GM12878 (cell line): ENCODE results near the gene ZBTB3. TPM values are rescaled to one million over a fixed set of nuclear protein-coding genes. Genes with fewer than 3 reads are reported as not detected.

Source experiments
- CHD4 ChIP-seq: fragments of 200-600 bp; sonication (generic); IDR thresholded peaks from 2 replicates; pipeline ENCODE4 v1.6.1; 2016; ENCODE audit warnings: mild to moderate bottlenecking
- HCFC1 ChIP-seq: fragments of 150-350 bp; IDR thresholded peaks from 2 replicates; pipeline ENCODE4 v1.6.1; 2014; ENCODE audit warnings: low read length
- IKZF2 ChIP-seq, 2 experiments: fragments of 450-650 bp; IDR thresholded peaks; 2 replicates each; pipeline ENCODE4 v1.6.1; 2017; ENCODE audit warnings: mild to moderate bottlenecking in 2 of 2, moderate library complexity in 2 of 2
- IRF4 ChIP-seq: IDR thresholded peaks from 2 replicates; pipeline ENCODE4 v1.6.1; 2011; ENCODE audit warnings: low read depth, low read length
- JUND ChIP-seq: IDR thresholded peaks from 2 replicates; pipeline ENCODE4 v1.6.1; 2012; ENCODE audit warnings: low read depth, mild to moderate bottlenecking, low read length, improper control_type of control experiment, moderate library complexity
- MTA2 ChIP-seq: fragments of 450-650 bp; IDR thresholded peaks from 2 replicates; pipeline ENCODE4 v1.6.1; 2016; ENCODE audit warnings: low read depth, mild to moderate bottlenecking, moderate library complexity
- NR2C1 ChIP-seq: fragments of 450-650 bp; IDR thresholded peaks from 2 replicates; pipeline ENCODE4 v1.6.1; 2017; ENCODE audit warnings: antibody characterized with exemption, mild to moderate bottlenecking, moderate library complexity
- PAX8 ChIP-seq: fragments of 450-650 bp; IDR thresholded peaks from 2 replicates; pipeline ENCODE4 v1.6.1; 2017; ENCODE audit warnings: mild to moderate bottlenecking, moderate library complexity
- POLR2AphosphoS5 ChIP-seq: IDR thresholded peaks from 2 replicates; pipeline ENCODE4 v1.6.1; 2011; ENCODE audit warnings: mild to moderate bottlenecking, low read length, inconsistent platforms
- RELA ChIP-seq: fragments of 450-650 bp; IDR thresholded peaks from 2 replicates; pipeline ENCODE4 v1.8.0; 2014; ENCODE audit warnings: borderline replicate concordance; ENCODE audit not compliant: partially characterized antibody
- STAT1 ChIP-seq: fragments of 450-650 bp; conservative IDR thresholded peaks from 2 replicates; pipeline ENCODE4 v1.6.1; 2014; ENCODE audit warnings: antibody characterized with exemption, mild to moderate bottlenecking
- ZBED1 ChIP-seq: IDR thresholded peaks from 2 replicates; pipeline ENCODE4 v1.6.1; 2016; ENCODE audit warnings: borderline replicate concordance
- ZNF207 ChIP-seq: fragments of 450-650 bp; IDR thresholded peaks from 2 replicates; pipeline ENCODE4 v1.6.1; 2014; ENCODE audit warnings: antibody characterized with exemption, mild to moderate bottlenecking, borderline replicate concordance
- polyA plus RNA-seq, 11 experiments: library from polyadenylated mRNA; depleted of rRNA in 4 of 11; unstranded in 6 of 11; stranded (reverse) in 5 of 11; fragments of >200 nt; fragmentation: Nextera tagmentation in 4 of 11; fragmentation: Illumina TruSeq in 1 of 11; extraction: Ambion mirVana in 4 of 11; extraction: Trizol in 1 of 11; gene quantifications; 1 replicate in 1 of 11; 2 replicates in 10 of 11; pipeline versions ENCODE4 v1.2.1 to v1.2.3, GENCODE V29; 2011 to 2016; ENCODE audit warnings: inconsistent platforms in 2 of 11, missing spikeins in 2 of 11, low read depth in 1 of 11
- total RNA-seq, 4 experiments: library from RNA; depleted of rRNA in 3 of 4; stranded (reverse); fragments of >200 nt in 3 of 4; fragmentation: Illumina TruSeq in 1 of 4; extraction: Trizol in 1 of 4; gene quantifications; 2 replicates each; pipeline versions ENCODE4 v1.2.1 to v1.2.3, GENCODE V29; 2013 to 2021
- TF ChIP-seq, protein P1 (sequence below), 3 experiments: IDR thresholded peaks in 2 of 3; conservative IDR thresholded peaks in 1 of 3; 2 replicates each; pipeline ENCODE4 v1.5.1; 2011; ENCODE audit warnings: low read depth in 3 of 3, low read length in 3 of 3, mild to moderate bottlenecking in 3 of 3, control low read depth in 2 of 3, moderate library complexity in 2 of 3, inconsistent platforms in 1 of 3, mixed read lengths in 1 of 3; ENCODE audit not compliant: control insufficient read depth in 2 of 3, insufficient read depth in 1 of 3; ENCODE audit errors: extremely low read depth in 1 of 3
- TF ChIP-seq, protein P2 (sequence below): fragments of 450-650 bp; IDR thresholded peaks from 2 replicates; pipeline ENCODE4 v1.6.1; 2017; ENCODE audit warnings: mild to moderate bottlenecking
- TF ChIP-seq, protein P3 (sequence below): fragments of 450-650 bp; IDR thresholded peaks from 2 replicates; pipeline ENCODE4 v1.6.1; 2014; ENCODE audit warnings: mild to moderate bottlenecking
- TF ChIP-seq, protein P4 (sequence below): IDR thresholded peaks from 2 replicates; pipeline ENCODE4 v1.6.1; 2011; ENCODE audit warnings: low read depth, mild to moderate bottlenecking, low read length, moderate library complexity, borderline replicate concordance; ENCODE audit errors: extremely low read depth
- TF ChIP-seq, protein P5 (sequence below): fragments of 150-350 bp; IDR thresholded peaks from 2 replicates; pipeline ENCODE4 v1.6.1; 2016; ENCODE audit warnings: low read depth, low read length

Gene ZBTB3
- total and polyA plus RNA-seq, 10 of the 15 experiments (the other 5 are each of a cell fraction or from before 2014, with no cell fraction given) = 1.4 to 7.7 (median 4.8) TPM

DNA sequence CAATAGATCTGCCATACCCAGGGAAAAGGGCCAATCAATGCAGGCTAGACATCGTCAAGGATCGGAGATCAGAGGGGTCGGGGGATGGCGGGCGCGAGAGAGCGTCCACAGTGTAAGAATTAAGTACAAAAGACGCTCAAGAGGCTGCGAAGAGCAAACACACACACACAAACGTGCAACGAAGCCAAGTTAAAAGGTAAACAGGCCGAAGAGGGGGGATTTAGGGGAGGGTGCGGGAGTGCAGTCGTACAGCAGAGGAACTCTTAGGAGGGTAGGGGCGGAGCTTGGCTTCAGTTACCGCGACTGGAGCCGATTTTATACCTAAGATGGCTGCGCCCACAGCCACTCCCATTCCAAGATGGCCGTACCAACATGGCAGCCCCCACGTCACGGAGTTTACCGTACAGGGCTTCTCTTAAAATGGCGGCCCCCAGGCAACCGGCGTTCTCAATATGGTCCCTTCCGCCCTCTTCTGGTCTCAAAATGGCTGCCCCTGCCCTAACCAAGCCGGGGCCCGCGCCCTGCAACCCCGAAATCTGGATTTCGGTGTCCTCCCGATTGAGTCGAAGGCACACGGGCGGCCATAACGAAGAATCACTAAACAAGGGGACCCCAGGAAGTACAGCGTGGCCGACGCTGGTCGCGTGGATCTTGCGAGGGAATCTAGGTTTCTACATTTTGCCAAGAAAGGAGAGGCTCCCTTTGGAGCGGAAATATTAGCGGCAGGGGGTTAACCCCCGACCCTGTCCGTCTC lies 44.5 kb downstream of the ZBTB3 start (continued):
- TF ChIP-seq, protein P1, sequence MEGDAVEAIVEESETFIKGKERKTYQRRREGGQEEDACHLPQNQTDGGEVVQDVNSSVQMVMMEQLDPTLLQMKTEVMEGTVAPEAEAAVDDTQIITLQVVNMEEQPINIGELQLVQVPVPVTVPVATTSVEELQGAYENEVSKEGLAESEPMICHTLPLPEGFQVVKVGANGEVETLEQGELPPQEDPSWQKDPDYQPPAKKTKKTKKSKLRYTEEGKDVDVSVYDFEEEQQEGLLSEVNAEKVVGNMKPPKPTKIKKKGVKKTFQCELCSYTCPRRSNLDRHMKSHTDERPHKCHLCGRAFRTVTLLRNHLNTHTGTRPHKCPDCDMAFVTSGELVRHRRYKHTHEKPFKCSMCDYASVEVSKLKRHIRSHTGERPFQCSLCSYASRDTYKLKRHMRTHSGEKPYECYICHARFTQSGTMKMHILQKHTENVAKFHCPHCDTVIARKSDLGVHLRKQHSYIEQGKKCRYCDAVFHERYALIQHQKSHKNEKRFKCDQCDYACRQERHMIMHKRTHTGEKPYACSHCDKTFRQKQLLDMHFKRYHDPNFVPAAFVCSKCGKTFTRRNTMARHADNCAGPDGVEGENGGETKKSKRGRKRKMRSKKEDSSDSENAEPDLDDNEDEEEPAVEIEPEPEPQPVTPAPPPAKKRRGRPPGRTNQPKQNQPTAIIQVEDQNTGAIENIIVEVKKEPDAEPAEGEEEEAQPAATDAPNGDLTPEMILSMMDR (IDR thresholded peaks at IDR 0.05 in 2 of 3, conservative IDR thresholded peaks at IDR 0.05 in 1 of 3; ENCODE audit: control insufficient read depth in 2 of 3, extremely low read depth in 1 of 3, insufficient read depth in 1 of 3, low read depth in 3 of 3, low read length in 3 of 3) = no peak
- TF ChIP-seq POLR2AphosphoS5 (peak; percentile 85), JUND (no peak), STAT1 (0 out of 2 replicates have a peak, but pooled peaks have one; percentile 89), NR2C1 (peak; percentile 95), IKZF2 (IDR thresholded peaks at IDR 0.05) (0 out of 4 replicates have a peak, but pooled peaks of 1 of the 2 experiments have one; percentile 33), HCFC1 (peak; percentile 92), CHD4 (no peak), MTA2 (0 out of 2 replicates have a peak, but pooled peaks have one; percentile 9), IRF4 (peak; percentile 67; the same call in 1 of the 2 replicates), ZNF207 (peak; percentile 92), PAX8 (no peak), RELA (peak; percentile 60), ZBED1 (peak; percentile 87; the same call in 1 of the 2 replicates)
- TF ChIP-seq, protein P2, sequence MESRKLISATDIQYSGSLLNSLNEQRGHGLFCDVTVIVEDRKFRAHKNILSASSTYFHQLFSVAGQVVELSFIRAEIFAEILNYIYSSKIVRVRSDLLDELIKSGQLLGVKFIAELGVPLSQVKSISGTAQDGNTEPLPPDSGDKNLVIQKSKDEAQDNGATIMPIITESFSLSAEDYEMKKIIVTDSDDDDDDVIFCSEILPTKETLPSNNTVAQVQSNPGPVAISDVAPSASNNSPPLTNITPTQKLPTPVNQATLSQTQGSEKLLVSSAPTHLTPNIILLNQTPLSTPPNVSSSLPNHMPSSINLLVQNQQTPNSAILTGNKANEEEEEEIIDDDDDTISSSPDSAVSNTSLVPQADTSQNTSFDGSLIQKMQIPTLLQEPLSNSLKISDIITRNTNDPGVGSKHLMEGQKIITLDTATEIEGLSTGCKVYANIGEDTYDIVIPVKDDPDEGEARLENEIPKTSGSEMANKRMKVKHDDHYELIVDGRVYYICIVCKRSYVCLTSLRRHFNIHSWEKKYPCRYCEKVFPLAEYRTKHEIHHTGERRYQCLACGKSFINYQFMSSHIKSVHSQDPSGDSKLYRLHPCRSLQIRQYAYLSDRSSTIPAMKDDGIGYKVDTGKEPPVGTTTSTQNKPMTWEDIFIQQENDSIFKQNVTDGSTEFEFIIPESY = peak; percentile 8; the same call in 1 of the 2 replicates
- TF ChIP-seq, protein P3, sequence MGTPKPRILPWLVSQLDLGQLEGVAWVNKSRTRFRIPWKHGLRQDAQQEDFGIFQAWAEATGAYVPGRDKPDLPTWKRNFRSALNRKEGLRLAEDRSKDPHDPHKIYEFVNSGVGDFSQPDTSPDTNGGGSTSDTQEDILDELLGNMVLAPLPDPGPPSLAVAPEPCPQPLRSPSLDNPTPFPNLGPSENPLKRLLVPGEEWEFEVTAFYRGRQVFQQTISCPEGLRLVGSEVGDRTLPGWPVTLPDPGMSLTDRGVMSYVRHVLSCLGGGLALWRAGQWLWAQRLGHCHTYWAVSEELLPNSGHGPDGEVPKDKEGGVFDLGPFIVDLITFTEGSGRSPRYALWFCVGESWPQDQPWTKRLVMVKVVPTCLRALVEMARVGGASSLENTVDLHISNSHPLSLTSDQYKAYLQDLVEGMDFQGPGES = peak; percentile 51; the same call in 1 of the 2 replicates
- TF ChIP-seq, protein P4, sequence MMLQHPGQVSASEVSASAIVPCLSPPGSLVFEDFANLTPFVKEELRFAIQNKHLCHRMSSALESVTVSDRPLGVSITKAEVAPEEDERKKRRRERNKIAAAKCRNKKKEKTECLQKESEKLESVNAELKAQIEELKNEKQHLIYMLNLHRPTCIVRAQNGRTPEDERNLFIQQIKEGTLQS = peak; percentile 43; the same call in 1 of the 2 replicates
- TF ChIP-seq, protein P5, sequence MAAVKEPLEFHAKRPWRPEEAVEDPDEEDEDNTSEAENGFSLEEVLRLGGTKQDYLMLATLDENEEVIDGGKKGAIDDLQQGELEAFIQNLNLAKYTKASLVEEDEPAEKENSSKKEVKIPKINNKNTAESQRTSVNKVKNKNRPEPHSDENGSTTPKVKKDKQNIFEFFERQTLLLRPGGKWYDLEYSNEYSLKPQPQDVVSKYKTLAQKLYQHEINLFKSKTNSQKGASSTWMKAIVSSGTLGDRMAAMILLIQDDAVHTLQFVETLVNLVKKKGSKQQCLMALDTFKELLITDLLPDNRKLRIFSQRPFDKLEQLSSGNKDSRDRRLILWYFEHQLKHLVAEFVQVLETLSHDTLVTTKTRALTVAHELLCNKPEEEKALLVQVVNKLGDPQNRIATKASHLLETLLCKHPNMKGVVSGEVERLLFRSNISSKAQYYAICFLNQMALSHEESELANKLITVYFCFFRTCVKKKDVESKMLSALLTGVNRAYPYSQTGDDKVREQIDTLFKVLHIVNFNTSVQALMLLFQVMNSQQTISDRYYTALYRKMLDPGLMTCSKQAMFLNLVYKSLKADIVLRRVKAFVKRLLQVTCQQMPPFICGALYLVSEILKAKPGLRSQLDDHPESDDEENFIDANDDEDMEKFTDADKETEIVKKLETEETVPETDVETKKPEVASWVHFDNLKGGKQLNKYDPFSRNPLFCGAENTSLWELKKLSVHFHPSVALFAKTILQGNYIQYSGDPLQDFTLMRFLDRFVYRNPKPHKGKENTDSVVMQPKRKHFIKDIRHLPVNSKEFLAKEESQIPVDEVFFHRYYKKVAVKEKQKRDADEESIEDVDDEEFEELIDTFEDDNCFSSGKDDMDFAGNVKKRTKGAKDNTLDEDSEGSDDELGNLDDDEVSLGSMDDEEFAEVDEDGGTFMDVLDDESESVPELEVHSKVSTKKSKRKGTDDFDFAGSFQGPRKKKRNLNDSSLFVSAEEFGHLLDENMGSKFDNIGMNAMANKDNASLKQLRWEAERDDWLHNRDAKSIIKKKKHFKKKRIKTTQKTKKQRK = no peak
